Stimulated activated CD4-positive, alpha-beta T cell treated with anti-CD3 and anti-CD28 coated beads, Interleukin-12 subunit alpha, Interleukin-12 subunit beta, amount 100 ng/mL, for 4 hours (primary cell): ENCODE measurements around the gene NRN1L.
A peak's percentile ranks its signal among the peaks of the same experiment; 100 is the strongest.
"Not testable (repeated sequence)": the region's sequence is repeated elsewhere in the genome, so short reads cannot be mapped to it uniquely, and the experiment has no call there.

Experiments
- DNase-seq: peaks from one replicate; pipeline ENCODE4 v3.0.0-alpha.2; 2020

The NRN1L gene

DNA sequence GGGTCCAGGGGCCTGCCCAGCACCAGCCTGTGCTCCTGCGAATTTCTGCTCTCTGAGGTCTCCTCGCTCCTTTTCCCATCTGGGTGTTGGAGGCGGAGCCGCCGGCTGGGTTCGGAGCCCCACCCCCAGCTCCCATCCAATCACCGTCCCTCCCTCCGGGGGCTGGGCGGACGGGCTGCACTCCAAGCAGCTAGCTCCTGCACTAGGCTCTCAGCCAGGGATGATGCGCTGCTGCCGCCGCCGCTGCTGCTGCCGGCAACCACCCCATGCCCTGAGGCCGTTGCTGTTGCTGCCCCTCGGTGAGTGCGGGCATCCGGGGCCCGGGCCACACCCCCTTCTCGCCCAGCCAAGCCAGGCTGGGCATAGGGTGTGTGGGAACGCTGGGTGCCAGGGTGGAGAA is at the start of gene NRN1L:
Gene NRN1L, plus strand, starts transcription at position 202 of the 400 bp plus-strand sequence. Its CDS starts 19 bp downstream, at position 221.
- no peak for DNase-seq

DNA sequence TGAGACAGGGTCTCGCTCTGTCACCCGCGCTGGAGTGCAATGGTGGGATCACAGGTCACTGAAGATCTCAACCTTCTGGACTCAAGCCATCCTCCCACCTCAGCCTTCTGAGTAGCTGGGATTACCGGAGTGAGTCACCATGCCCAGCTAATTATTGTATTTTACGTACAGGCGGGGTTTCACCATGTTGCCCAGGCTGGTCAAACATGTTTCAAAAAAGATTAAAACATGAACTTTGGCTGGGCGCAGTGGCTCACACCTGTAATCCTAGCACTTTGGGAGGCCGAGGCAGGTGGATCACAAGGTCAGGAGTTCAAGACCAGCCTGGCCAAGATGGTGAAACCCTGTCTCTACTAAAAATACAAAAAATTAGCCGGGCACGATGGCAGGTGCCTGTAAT is 47.5 kb upstream of the NRN1L start:
- DNase-seq: not testable (repeated sequence)

DNA sequence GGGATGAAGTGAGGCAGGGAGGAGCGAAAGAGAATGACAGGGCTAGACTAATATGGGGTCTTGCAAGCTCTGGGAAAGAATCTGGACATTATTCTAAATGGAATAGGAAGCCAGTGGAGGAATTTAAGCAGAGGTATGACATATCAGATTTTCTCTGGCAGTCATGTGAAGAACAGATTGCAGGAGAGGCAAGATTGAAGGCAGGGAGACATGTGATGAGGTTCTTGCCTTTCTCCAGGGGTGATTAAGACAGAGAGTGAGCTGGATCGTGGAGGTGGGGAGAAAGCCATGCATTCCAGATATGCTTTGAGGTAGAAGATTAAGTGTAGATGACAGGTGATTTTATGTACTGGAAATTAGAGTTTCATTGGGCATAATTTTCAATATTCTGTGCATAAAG is 46.9 kb upstream of the NRN1L start:
- DNase-seq: no peak

DNA sequence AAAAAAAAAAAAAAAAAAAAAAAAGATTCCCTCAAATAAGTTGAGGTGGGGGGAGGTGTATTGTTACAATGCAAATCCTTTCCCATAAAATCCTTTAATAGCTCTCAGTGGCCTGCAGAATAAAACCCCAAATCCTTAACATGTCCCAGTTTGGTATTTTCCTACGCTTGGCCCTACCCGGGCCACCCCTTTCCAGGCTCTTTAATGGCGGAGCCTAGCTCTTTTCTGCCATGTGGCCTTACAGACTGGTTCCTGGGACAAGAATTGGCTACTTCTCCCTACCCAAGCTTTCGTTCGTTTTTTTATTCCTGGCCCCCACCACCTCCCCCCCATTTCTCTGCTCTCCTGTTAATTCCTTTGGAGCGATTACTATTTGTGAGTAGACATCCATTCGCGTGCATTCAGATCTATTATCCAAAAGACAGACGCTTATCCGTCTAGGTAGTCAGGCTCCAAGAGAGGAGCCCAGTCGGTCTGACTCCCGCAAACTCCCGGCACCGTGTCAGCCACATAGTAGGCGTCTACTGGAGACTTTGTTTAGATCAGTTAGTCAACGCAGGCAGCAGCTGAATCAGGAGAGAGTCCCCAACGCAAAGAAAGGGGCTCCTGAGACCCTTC is 43.4 kb upstream of the NRN1L start:
- DNase-seq: no peak

DNA sequence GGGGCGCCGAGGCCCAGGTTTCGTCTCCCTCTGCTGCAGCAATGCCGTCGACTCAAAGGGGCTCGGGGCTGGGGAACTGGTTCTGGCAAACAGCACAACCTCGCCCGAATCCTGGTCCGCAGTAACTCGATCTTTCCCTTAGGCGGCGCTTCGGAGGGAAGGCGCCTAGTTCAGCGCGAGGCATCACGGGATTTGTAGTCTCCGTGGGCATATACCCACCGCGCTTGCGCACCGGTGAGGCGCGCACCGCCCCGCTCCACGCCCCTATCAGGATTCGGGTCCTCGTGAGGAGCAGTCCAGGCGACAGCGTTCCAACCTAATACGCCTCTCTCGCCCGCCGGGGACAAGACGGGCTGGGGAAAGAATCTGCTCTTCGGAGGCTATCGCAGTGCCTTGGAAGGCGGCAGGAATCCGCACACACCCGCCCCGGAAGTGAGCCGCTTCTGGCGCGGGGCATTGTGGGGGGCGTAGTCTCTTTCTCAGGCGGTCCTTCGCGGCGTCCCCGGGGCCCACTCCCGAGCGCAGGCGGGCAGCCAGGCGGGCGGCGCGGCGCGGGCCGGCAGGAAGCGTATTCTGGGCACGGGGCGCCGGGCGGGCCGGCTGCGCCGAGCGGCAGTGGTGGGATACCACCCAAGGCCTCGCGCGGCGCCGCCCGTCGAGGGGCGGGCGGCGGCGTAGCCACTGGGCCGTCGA is 42.7 kb upstream of the NRN1L start, which contains the start of gene THAP11:
Gene THAP11, plus strand, starts transcription at position 505 of the 693 bp plus-strand sequence. CDS start 235 bp downstream, outside the sequence.
- peak; percentile 90 for DNase-seq

DNA sequence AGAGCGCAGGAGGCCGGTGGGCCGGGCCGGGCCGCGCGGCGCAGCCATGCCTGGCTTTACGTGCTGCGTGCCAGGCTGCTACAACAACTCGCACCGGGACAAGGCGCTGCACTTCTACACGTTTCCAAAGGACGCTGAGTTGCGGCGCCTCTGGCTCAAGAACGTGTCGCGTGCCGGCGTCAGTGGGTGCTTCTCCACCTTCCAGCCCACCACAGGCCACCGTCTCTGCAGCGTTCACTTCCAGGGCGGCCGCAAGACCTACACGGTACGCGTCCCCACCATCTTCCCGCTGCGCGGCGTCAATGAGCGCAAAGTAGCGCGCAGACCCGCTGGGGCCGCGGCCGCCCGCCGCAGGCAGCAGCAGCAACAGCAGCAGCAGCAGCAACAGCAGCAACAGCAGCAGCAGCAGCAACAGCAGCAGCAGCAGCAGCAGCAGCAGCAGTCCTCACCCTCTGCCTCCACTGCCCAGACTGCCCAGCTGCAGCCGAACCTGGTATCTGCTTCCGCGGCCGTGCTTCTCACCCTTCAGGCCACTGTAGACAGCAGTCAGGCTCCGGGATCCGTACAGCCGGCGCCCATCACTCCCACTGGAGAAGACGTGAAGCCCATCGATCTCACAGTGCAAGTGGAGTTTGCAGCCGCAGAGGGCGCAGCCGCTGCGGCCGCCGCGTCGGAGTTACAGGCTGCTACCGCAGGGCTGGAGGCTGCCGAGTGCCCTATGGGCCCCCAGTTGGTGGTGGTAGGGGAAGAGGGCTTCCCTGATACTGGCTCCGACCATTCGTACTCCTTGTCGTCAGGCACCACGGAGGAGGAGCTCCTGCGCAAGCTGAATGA is 42.0 kb upstream of the NRN1L start:
- DNase-seq: peak; percentile 50

DNA sequence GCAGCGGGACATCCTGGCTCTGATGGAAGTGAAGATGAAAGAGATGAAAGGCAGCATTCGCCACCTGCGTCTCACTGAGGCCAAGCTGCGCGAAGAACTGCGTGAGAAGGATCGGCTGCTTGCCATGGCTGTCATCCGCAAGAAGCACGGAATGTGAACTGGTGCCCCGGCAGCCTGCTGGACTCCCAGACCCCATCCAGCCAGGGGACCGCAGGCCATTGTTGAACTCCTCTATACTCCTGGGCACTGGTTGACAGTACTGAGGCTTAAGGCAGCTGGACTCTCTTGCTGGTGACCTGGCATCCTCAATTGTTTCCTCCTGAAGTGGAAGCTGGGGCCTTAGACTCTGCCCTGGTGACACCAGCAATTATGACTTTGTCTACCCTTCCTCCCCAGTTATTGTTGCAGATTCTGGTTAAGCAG is 41.3 kb upstream of the NRN1L start:
- no peak for DNase-seq

DNA sequence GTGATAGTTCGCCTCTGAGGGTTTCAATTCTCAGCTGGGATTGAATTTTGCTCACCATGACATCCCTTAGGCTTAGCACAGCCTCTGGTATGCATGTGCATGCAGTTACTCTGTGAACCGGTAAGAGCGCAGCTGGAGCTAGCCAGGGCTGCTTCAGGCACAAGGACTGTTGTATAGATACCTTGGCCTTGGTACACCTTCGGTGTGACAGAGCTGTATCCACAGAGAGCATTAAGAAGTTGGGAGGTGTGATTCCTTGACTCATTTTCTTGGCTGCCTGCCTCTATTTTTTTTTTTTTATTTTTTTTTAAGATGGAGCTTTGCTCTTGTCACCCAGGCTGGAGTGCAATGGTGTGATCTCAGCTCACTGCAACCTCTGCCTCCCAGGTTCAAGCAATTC is 40.2 kb upstream of the NRN1L start:
- DNase-seq: no peak

DNA sequence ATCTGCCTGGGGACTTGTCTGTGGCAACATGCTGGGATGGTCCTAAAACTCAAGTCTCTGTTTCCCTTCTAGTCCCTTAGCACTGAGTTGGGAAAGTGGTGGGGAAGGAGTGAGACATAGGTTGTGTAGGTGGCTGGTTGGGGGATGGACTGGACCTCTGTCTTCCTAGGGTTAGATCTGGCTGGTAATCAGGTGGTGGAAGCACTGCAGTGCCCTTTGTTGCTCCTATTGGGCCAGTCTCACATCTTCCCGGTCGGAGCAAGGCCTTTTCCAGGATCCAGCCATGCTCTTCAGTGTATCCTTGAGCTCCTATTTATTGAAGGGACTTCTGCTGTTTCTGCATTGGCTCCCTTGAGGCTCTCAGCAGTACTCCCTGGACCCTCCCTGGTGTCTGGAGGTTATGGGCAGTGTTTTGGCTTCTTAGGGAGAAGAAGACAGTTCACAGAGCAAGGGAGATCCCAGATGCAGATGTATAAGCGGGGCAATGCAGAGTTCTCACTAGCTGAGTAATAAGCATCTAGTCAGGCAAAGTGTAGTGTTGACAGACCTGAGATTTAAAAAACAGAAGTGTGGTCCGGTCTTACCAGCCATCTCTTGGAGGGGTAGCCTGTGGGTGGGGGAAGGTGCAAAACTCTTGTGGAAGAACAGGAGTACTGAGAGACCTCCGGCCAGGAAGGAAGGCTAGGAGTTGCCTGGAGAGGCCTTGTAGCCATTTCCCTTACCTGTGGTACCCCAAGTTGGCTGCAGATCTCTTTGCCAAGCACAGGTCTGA is 39.2 kb upstream of the NRN1L start:
- no peak for DNase-seq

DNA sequence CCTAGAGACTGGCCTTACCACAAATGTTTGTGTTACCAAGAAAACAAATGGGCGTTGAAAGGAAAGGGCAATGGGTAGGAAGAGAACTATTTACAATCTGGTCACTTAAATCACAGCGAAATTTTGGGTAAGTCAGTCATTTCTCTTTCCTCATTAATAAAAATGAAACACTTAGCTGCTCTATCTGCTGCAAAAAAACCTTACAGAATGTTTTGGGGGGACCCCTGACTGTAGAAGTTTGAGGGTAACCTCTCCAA is 38.7 kb upstream of the NRN1L start:
- no peak for DNase-seq

DNA sequence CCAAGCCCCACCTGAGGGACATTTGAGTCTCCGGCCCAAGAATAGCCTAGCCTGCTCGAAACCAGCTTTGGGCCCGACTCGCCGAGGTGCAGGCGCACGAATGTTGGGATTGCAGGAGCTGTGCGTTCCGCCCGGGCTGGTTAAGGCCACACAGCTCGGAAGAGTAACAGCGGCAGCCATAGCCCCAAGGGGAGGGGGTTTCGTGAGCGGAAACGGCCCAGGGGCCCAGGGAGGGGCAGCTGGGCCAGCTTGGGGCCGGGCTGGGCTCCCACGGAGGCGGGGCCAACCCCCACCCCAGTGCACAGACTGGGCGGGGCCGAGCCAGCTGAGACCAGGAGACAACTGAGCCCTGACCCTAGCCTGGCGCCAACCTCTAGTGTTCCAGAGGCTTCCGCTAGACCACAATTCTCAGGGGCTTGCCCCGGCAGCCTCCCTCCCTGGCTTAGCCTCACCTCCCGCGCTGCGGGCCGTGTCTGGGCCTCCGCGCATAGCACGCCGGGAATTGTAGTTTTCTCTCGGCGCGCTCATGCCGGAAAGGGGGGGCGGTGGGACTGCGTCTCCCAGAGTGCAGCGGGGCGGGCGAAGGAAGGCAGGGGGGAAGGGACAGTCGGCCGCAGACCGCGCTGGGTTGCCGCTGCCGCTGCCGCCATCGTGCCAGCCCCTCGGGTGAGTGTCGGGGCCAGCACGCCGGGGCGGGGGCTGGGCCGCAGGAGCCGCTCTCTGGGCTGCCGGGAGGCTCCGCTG is 38.2 kb upstream of the NRN1L start, which contains the start of gene NUTF2:
Gene NUTF2, plus strand, starts transcription at position 614 of the 744 bp plus-strand sequence. CDS start 18,198 bp downstream, outside the sequence.
- DNase-seq: peak; percentile 92

DNA sequence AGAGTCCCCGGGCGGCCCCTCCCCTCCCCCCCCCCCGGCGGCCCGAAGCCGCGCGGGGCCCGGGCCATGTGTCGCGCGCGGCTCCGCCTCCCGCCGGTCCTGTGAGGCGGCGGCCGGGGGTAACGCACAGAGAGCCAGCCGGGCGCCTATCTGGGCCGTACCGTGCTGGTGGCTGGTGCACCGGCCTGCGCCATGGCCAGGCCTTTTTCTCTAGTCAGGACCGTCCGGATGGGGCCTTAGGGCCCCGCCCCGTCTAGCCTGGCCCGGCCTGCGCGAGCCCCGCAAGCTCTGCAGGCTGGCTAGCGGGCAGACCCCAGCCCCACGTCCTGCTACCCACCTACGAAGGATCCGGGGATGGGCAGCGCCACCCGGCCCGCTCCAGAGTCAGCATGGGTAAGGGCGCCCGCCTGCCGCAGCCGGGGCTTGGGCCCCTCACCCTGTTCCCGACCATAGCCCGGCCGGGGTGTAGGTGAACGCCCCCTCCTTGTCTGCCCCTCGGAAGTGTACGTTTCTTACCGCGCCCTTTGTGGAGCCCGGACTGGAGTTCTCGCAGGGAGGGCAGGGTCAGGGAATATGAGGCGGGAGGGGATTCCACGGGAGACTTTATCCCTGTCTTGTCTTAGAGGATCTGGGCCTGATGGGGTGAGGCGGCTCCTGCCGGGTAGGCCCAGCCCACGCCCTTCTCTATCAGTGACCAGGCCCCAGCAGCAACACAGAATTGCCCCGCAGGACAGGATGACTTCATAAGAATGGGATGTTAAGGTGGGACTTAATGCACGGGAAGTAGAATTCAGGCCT is 37.4 kb upstream of the NRN1L start, which contains the start of gene CENPT:
Gene CENPT, minus strand, starts transcription at position 630 of the 798 bp plus-strand sequence. CDS start 13,834 bp downstream, outside the sequence.
- DNase-seq: no peak

DNA sequence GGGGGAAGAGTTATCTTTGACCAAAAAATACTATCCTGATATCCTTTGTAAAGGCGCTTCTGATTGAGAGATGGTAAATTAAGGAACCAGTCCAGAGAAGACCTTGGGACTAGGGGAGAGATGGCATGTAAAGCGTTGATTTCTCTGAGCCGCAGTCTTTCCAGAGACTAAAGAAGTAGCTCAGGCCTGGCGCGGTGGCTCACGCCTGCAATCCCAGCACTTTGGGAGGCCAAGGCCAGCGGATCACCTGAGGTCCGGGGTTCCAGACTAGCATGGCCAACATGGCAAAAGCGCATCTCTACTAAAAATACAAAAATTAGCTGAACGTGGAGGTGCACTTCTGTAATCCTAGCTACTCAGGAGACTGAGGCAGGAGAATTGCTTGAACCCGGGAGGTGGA is 36.6 kb upstream of the NRN1L start:
- no peak for DNase-seq

DNA sequence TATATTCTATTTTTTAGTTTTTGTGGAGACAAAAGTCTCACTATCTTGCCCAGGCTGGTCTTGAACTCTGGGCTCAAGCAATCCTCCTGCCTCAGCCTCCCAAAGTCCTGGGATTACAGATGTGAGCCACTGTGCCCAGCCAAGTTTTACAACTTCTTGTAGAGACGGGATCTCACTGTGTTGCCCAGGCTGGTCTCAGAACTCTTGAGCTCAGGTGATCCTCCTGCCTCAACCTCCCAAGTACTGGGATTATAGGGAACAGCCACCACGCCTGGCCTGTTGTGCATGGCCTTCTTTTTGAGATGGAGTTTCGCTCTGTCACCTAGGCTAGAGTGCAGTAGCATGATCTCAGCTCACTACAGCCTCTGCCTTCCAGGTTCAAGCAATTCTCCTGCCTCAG is 31.0 kb upstream of the NRN1L start:
- no peak for DNase-seq

DNA sequence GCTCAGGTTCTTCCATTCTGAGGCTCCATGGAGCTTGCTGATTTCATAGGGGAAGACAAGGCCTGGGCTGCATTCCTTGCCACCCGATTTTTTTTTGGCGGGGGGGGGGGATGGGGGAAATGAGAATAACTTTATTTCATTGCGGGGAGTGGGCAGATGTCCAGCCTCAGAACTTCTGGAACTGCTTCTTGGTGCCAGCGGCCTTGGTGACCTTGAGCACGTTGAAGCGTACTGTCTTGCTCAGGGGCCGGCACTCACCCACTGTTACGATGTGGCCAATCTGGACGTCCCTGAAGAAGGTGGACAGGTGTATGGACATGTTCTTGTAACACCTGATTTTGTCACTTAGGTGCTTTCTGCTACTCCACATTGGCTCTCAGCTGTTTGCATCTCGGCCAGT is 28.9 kb upstream of the NRN1L start:
- DNase-seq: no peak

DNA sequence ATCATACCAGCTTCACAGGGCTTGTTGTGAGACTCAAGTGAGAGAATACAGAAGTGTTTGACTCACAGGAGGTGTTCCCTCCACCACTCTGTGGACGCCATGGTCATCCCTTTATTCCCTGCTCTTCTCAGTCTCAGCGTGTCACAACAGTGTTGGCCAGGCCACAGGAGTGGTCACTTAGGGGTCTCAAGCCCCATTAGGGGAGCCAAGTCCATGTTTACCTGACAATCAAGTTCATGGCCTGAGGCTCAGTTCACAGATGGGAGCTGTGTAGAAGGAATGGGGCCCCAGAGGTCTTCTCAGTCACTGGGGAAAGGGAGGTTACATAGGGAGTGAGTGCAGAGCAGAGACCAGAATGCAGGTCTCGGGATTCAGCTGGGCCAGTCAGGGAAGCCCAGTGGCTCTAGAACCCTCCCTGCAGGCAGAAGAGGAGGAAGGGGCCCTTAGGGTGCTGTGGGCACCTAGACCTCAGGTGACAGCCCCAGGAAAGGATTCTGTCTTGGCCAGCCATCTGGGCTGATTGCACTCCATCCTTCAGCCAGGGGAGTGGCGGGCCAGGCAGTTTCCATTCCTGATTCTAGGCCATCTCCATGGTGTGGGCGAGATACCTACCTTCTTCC is 27.6 kb upstream of the NRN1L start:
- no peak for DNase-seq

DNA sequence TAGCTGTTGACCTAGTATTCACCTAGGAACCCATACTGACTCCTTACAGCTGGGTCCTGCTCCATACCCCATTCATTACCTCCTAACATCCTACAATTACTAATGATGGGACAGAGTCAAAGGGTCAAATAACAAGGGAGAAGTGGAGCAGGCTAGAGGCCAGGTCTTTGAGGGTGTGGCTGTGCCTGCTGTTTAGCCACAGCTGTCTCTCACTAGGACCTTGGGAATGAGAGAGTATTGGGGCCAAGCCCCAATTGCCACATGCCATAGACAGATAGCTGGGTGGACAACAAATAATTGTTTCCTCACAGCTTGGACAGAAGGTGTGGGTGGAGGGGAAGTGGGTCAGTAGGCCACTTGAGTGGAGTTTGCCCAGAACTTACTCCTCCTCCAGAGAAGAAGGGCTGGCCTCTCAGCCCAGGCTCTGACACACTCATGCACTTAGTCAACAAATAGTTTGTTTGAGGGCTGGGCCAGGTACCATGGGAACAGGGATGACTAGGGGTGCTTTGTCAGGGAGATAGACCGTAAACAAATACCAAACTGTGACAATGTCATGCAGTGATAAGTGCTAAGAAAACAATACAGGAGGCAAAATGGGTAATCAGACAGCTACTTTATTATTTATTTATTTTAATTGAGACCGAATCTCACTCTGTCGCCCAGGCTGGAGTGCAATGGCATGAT is 27.0 kb upstream of the NRN1L start:
- DNase-seq: no peak

DNA sequence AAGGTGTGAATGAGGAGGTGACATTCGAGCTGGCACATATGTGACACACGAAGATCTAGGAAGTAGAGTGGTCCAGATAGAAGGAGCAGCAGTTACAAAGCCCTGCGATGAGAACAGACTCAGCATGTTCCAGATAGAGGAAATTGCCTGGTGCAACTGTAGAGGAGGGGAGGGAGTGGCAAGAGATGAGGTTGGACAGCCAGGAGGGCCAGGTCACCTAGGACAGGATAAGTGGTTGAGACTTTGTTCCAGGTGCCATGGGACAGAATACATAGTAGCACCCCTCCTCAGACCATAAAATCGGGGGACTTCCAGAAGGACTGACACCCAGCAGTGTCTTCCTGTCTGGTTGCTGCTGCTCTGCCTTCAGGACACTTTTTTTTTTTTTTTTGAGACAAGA is 26.2 kb upstream of the NRN1L start:
- DNase-seq: no peak

DNA sequence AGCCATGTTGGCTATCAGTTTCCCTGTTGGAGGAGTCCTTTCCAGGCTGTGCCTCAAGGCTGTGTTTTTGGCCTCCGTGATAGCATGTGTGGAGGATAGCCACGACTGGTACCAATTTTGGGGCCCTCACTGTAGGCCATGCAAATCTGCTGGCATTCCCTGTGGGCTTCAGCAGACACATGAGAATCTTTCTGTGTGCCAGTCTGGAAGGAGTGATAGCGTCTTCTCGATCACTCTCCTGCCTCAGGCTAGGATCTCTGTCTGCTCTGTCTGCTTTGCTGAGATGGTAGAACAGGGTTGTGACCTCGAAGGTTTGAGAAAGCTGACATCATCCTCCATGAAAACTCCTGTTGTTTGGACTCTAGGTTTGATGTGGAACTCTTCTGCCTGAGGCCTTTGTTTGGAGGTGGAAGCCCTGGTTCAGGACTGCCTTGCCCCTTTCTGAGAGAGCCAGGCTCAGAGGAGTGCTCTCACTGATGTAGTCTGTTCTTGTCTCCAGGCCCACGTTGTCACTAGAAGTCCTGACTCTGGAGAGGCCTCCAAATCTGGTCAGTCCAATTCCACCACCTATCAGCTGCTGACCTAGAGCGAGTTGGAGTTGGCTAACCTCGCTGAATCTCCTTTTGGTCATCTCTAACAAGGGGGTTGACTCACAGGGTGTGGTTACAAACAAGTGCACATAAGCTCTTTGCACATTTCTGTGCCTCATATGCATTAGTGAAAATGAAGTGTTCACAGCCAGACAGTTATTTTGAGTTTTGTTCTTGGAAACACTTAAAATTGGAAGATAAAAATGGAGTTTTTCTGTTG is 23.9 kb upstream of the NRN1L start:
- DNase-seq: no peak
